Measurements from ENCODE around the gene PRRG1.
A peak's percentile ranks its signal among the peaks of the same experiment; 100 is the strongest.
"Not testable (repeated sequence)": the region's sequence is repeated elsewhere in the genome, so short reads cannot be mapped to it uniquely, and the experiment has no call there.

PRRG1 gene

DNA sequence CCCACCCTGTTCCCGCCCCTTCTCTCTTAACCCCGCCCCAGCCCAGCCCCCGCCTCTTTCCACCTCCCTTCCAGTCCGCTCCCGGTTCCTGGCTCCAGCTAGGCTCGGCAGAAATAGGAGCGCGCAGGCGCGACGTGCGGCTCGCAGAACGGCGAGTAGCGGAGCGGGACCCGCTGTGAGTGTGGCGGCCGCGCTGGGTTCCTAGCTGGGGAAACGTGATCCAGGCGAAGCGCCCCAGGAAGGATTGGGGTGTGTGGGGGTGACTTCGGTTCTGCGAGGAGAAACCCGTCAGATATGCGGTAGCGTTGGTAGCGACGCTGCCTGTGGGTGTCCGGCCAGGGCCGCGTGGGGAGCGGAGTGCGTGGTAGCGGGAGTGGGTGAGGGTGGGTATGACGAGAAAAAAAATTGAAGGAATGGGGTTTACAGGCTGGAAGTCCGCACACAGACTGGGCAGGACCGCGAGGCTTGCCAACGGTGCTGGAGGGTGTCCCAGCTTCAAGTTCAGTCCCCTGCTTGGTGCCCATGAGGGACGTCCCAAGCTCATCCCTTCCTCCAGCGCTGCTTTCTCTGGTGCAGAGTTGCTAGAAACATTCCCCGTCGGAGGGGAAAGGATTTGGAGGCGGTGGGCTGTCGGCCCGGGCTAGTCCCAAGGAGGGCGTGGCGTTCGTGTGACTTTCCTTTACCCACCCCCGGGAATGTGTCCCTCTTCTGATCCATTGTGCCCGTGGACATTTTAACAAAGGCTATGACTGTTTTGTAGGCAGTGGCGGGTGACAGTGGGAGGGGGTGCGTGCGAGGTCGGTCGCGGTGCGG lies at the start of gene PRRG1:
Gene PRRG1 (plus strand): TSS at position 144 of the 813 bp plus-strand sequence. CDS start 56,886 bp downstream, outside the sequence.
- peak within 1 kb of the TSS; percentile 81 for H3K4me3 ChIP-seq (replicated peaks; ENCODE audit: low read depth, low read length)
- TF ChIP-seq CTCF (IDR thresholded peaks at IDR 0.05; ENCODE audit: low read length, missing control alignments) = no peak
- peak; percentile 85 for DNase-seq (ENCODE audit: low read depth)

- DNase-seq (ENCODE audit: low read depth) = peak; percentile 70
- H3K4me3 ChIP-seq (replicated peaks; ENCODE audit: low read depth, low read length) = no peak overlapping the region
- TF ChIP-seq CTCF (IDR thresholded peaks at IDR 0.05; ENCODE audit: low read length, missing control alignments) = peak; percentile 56
Measured at GRCh38 chrX:37302569-37302968, 46.6 kb upstream of the PRRG1 start.

DNA sequence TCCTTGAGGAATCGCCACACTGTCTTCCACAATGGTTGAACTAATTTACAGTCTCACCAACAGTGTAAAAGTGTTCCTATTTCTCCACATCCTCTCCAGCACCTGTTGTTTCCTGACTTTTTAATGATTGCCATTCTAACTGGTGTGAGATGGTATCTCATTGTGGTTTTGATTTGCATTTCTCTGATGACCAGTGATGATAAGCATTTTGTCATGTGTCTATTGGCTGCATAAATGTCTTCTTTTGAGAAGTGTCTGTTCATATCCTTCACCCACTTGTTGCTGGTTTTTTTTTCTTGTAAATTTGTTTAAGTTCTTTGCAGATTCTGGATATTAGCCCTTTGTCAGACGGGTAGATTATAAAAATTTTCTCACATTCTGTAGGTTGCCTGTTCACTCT lies 43.9 kb upstream of the PRRG1 start:
- not testable (repeated sequence) for DNase-seq (ENCODE audit: low read depth); H3K4me3 ChIP-seq (replicated peaks; ENCODE audit: low read depth, low read length)

DNA sequence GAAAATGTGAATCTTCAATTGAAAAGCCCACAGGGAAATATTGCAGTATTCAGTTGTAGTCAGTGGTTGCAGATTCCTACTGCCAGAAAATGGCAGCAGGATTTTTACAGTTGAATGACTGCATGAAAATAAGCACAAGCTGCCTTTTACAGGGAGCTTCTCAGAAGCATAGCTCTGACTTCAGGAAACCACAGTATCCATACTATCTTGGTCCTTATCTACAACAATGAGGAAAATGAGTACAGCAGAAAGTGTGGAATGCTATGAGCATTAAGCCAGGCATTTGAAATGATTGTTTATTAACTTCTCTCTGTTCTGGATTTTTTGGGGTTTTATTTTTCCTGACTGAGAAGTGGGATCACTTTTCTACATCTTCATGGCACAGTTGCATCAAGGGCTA lies 34.6 kb upstream of the PRRG1 start:
- TF ChIP-seq CTCF (IDR thresholded peaks at IDR 0.05; ENCODE audit: low read length, missing control alignments) = no peak
- peak; percentile 85 for DNase-seq (ENCODE audit: low read depth)
- no peak overlapping the region for H3K4me3 ChIP-seq (replicated peaks; ENCODE audit: low read depth, low read length)

GRCh38 chrX:37315511-37316248 lies 33.5 kb upstream of the PRRG1 start:
- no peak overlapping the region for H3K4me3 ChIP-seq (replicated peaks; ENCODE audit: low read depth, low read length)
- no peak for DNase-seq (ENCODE audit: low read depth)
- no peak for TF ChIP-seq CTCF (IDR thresholded peaks at IDR 0.05; ENCODE audit: low read length, missing control alignments)

DNA sequence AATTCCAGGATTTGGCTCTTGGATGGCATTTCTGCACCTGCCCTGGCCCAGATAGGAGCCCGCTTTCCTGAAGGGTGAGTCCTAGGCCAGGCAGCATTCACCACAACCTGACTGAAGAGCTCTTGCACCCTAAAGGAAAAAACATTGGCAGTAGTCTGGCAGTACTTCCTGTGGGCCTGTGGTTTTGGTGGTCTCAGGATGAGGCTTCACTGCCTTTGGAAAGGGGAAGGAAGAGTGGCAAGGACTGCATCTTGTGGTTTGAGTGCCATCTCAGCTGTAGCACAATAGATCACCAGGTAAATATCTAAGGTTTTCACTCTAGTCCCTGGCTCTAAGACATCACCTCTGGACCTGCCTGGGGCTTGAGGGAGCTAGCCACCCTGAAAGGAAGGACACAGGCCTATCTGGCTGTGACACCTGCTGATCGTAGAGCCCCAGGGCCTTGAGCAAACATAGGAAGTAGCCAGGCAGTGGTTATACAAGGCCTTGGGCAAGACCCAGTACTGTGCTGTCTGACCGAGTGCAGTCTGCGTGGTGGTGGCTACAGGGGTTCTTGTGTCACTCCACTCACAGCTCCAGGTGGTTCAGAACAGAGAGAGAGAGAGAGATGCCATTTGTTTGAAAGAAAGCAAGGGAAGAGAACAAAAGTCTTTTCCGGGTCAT lies 28.5 kb upstream of the PRRG1 start:
- H3K4me3 ChIP-seq (replicated peaks; ENCODE audit: low read depth, low read length) = no peak overlapping the region
- no peak for DNase-seq (ENCODE audit: low read depth)
- TF ChIP-seq CTCF (IDR thresholded peaks at IDR 0.05; ENCODE audit: low read length, missing control alignments) = no peak

DNA sequence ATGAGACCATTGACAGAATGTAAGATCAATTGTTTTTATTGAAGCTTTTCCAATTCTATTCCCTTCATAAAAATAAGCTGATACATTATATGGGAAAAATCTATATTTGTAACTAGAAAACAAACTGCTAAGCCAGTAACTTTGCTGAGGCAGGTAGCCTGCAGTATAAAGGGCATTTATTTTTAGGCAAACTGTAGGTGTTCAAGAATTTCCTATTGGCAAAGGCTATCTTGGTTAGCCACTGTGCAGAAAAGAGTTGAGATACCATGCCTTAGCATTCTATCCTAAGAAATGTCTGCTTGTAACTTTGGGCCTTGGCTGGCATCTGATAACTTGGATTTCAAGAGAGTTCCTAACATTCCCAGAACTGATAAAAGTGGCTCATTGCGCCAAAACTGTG lies 18.5 kb upstream of the PRRG1 start:
- no peak overlapping the region for H3K4me3 ChIP-seq (replicated peaks; ENCODE audit: low read depth, low read length)
- DNase-seq (ENCODE audit: low read depth) = no peak
- no peak for TF ChIP-seq CTCF (IDR thresholded peaks at IDR 0.05; ENCODE audit: low read length, missing control alignments)

Measured in fibroblast of pulmonary artery (primary cell).